Upper lobe of right lung (tissue), 1 donor: Measurements from ENCODE around the gene HPCAL4. TPM values are rescaled to one million over a fixed set of nuclear protein-coding genes. Genes with fewer than 3 reads are reported as not detected.
A peak's percentile ranks its signal among the peaks of the same experiment; 100 is the strongest.

ENCODE experiments used
- ATAC-seq: fragments of 200-7000 bp; cut with Tn5 transposase; one replicate; pipeline ENCODE4 v1.9.1; 2020; ENCODE audit warnings: mild to moderate bottlenecking, moderate library complexity
- DNase-seq: peaks from one replicate; pipeline ENCODE4 v3.0.0-alpha.2; 2020
- H3K27ac ChIP-seq: fragments of 200-600 bp; one replicate; pipeline ENCODE4 v1.8.0; 2022
- H3K27me3 ChIP-seq: fragments of 200-600 bp; one replicate; pipeline ENCODE4 v1.8.0; 2022; ENCODE audit warnings: mild to moderate bottlenecking
- H3K36me3 ChIP-seq: fragments of 200-600 bp; one replicate; pipeline ENCODE4 v1.8.0; 2022
- H3K4me1 ChIP-seq: fragments of 200-600 bp; one replicate; pipeline ENCODE4 v1.8.0; 2022
- H3K4me3 ChIP-seq: fragments of 200-600 bp; one replicate; pipeline ENCODE4 v1.8.0; 2022; ENCODE audit warnings: mild to moderate bottlenecking
- H3K9me3 ChIP-seq: fragments of 200-600 bp; one replicate; pipeline ENCODE4 v1.8.0; 2022
- intact Hi-C: fragments of 100-400 bp; cut with DNase I; formaldehyde crosslinking; loops from one replicate; pipeline ENCODE4 v1.11.0; 2022
- long read RNA-seq: library from polyadenylated mRNA; unstranded; transcript quantifications from one replicate; pipeline ENCODE4 v2.0.0, GENCODE V29; 2021
- total RNA-seq: library from RNA; stranded (reverse); fragmentation: NEBNext Ultra II Directional; extraction: Animal tissue kit (Norgen Biotek cat#: 25700); gene quantifications from one replicate; pipeline ENCODE4 v1.2.1, GENCODE V29; 2021
- TF ChIP-seq, protein P1 (sequence below): fragments of 200-600 bp; IDR thresholded peaks from one replicate; pipeline ENCODE4 v1.8.0; 2022; ENCODE audit warnings: antibody characterized with exemption
- donor health status: DM: no; HTN: yes; CAD: no; lungs with severe emphysema.

HPCAL4 gene
- 0.09 TPM for total RNA-seq
- long read RNA-seq = 0 reads

DNA sequence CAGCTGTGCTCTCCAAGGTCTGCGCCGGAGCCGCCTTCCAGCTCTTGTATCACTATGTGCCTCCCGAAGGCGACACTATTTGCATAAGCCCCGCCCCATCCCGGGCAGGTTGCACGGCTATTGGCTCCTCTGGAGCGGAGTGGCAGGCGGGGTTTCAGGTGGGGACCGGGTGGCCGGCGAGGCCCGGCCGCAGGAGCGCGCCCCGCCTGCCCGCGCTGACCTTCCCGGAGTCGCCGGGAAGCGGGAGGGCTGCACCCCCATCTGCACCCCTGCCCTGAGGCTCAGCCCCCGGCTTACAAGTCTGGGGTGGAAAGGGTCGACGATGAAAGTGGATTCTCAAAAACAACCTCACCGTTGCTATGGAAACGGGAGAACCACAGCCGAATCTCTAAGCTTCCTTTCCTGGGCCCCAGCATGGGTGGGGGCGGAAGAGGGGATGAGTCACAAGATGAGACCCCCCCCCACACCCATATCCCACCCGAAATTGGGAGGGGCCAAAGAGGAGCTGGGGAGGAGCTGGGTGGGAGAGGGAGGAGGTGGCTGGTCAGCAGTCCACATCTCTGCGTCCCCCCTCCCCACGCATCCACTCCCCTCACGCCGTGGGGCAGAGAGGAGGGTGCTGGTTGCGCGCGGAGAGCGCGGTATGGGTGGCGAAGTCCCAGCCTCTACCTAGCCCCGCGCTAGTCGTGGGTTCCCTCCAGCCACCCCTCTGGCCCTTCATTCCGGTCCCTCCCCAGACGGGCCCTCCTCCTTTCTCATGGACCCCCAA, at the start of gene HPCAL4:
Gene HPCAL4 (minus strand): TSS at position 51 of the 769 bp plus-strand sequence. CDS start 6,830 bp downstream, outside the sequence.
- peaks cover 42% of the 10 kb centered on the region for H3K27me3 ChIP-seq
- intact Hi-C loops = no loop called here

DNA sequence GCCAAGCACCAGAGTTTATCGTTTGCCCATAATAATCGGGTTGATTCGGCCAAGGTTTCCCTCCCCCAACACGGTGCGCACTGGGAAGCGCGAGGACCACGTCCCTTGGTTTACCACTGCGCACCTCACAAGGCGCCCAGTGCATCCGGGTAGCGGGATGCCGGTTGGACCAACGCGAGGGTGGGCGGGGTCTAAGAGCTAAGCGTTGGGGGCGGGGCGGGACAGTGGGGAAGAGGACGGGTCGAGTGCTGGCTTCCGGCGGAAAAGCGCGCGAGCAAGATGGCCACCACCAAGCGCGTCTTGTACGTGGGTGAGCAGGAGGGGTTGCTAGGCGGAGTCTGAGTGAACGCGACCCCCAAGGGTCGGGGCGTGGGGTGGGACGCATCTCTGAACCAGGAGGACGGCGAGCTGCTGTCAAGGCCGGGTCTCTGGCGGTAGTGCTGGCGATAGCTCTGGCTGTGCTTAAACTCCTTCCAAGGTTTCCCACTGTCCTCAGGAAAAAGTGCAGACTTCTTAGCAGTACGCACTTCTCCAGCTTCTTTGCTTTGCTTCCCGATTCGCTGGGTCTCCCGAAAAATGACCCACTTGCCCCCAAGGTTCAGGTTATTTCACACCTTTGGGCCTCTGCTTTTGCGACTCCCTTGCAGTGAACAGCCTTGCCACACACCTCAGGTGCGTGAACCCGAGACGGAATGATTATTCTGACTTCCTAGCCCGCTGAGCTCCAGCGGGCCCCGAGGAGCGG, 47.6 kb upstream of the HPCAL4 start, which contains the start of gene PPIE:
Gene PPIE (plus strand): TSS at position 261 of the 745 bp plus-strand sequence. CDS start 19 bp downstream, at position 280.
- H3K27ac ChIP-seq = peak within 1 kb of the TSS; percentile 85

More for the DNA sequence above, at the start of gene HPCAL4:
- H3K4me1 ChIP-seq = peaks cover 11% of the 10 kb centered on the region
- no peak within 1 kb of the TSS for H3K27ac ChIP-seq
- no peaks in the 10 kb centered on the region for H3K36me3 ChIP-seq
- peak; percentile 96 for ATAC-seq
- peak; percentile 94 for DNase-seq
- TF ChIP-seq, protein P1, sequence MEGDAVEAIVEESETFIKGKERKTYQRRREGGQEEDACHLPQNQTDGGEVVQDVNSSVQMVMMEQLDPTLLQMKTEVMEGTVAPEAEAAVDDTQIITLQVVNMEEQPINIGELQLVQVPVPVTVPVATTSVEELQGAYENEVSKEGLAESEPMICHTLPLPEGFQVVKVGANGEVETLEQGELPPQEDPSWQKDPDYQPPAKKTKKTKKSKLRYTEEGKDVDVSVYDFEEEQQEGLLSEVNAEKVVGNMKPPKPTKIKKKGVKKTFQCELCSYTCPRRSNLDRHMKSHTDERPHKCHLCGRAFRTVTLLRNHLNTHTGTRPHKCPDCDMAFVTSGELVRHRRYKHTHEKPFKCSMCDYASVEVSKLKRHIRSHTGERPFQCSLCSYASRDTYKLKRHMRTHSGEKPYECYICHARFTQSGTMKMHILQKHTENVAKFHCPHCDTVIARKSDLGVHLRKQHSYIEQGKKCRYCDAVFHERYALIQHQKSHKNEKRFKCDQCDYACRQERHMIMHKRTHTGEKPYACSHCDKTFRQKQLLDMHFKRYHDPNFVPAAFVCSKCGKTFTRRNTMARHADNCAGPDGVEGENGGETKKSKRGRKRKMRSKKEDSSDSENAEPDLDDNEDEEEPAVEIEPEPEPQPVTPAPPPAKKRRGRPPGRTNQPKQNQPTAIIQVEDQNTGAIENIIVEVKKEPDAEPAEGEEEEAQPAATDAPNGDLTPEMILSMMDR = no peak
- peak within 1 kb of the TSS; percentile 48 for H3K4me3 ChIP-seq
- no peaks in the 10 kb centered on the region for H3K9me3 ChIP-seq

DNA sequence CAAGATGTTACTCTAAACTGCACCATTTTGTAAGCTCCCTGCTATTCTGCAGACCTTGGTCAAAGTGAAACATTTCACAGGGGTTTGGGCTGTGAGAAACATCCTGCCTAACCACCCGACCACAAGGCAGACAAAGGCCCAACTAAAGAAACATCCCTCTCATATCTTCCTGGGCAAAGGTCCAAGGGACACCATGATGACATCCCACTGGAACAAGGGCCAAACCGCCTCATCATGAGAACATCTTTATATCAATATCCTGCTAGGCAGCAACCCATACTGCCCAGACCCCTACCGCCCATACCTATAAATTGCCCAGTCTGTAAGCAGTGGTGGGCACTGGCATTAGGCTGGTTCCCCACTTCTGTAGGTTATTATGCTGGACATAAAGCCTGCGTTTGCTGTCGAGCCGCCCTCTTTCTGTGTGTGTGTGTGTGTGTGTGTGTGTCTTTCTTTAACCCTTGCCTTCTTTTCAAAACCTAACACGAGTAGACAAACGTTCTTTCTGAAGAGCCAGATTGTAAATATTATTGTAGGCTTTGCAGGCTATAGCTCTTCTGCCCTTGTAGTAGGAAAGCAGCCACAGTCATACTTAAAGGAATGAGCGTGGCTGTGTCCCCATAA, 46.4 kb upstream of the HPCAL4 start:
- no peak for ATAC-seq
- H3K9me3 ChIP-seq = no peaks in the 10 kb centered on the region
- H3K4me1 ChIP-seq = peaks cover 12% of the 10 kb centered on the region
- H3K36me3 ChIP-seq = peaks cover 23% of the 10 kb centered on the region
- H3K4me3 ChIP-seq = no peak overlapping the region
- no peak for DNase-seq
- TF ChIP-seq, protein P1 = no peak
- H3K27me3 ChIP-seq = peaks cover 29% of the 10 kb centered on the region
- intact Hi-C loops = no loop called here
- H3K27ac ChIP-seq = no peak overlapping the region

More for the DNA sequence above, 47.6 kb upstream of the HPCAL4 start, which contains the start of gene PPIE:
- Histone ChIP-seq H3K36me3 (peaks cover 34% of the 10 kb centered on the region), H3K9me3 (no peaks in the 10 kb centered on the region), H3K4me3 (peak within 1 kb of the TSS; percentile 94), H3K4me1 (peaks cover 12% of the 10 kb centered on the region), H3K27me3 (peaks cover 20% of the 10 kb centered on the region)
- intact Hi-C loops = no loop called here
- TF ChIP-seq, protein P1 = no peak
- peak; percentile 99 for ATAC-seq
- DNase-seq = peak; percentile 98

DNA sequence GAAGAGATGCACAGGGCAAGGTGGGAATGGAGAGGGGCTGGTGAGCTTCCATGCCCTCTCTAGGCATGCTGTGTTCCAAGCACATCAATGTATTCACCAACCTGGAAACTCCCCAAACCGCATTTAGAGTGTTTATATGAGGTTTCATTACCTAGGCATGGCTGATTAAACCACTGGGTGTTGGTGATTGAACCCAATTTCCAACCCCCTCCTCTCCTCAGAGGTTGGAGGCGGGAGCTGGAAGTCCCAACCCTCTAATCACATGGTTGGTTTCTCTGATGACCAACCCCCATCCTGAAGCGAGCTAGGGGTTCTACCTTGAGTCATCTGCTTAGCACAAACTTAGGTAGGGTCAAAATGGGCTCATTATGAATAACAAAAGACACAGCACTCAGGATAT, 44.5 kb upstream of the HPCAL4 start:
- no peak overlapping the region for H3K27ac ChIP-seq
- H3K36me3 ChIP-seq = peaks cover 6% of the 10 kb centered on the region
- ATAC-seq = no peak
- peaks cover 12% of the 10 kb centered on the region for H3K4me1 ChIP-seq
- intact Hi-C loops = no loop called here
- no peaks in the 10 kb centered on the region for H3K9me3 ChIP-seq
- peaks cover 29% of the 10 kb centered on the region for H3K27me3 ChIP-seq
- no peak for DNase-seq
- TF ChIP-seq, protein P1 = no peak
- no peak overlapping the region for H3K4me3 ChIP-seq

DNA sequence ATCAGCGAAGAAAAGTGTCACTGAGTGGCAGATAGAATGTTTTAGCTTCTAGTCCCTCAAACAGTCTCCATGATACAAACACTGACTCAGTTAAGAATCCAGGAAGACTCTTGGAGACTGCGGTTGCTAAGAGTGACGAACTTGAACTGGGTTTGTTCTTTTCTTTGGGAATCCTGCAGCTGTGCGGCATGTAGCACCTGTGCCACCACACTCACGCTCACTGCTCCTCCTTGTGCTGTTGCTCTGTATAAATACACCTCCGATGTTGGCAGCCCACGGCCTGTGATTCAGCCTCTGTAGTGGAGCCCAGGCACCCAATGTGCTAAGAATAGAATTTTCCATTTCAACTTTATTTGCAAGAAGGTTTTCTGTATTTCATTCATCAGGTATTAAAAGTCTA, 41.9 kb upstream of the HPCAL4 start:
- no peak overlapping the region for H3K27ac ChIP-seq
- TF ChIP-seq, protein P1 = no peak
- H3K4me1 ChIP-seq = no peaks in the 10 kb centered on the region
- H3K36me3 ChIP-seq = no peaks in the 10 kb centered on the region
- no peak overlapping the region for H3K4me3 ChIP-seq
- intact Hi-C loops = no loop called here
- no peaks in the 10 kb centered on the region for H3K9me3 ChIP-seq
- DNase-seq (no peak), ATAC-seq (no peak)
- H3K27me3 ChIP-seq = peaks cover 35% of the 10 kb centered on the region
